Osteoblast (primary cell): ENCODE data around the gene DNAJC18. TPM values are rescaled to one million over a fixed set of nuclear protein-coding genes. Genes with fewer than 3 reads are reported as not detected.
A peak's percentile ranks its signal among the peaks of the same experiment; 100 is the strongest.

Experiments
- DNase-seq: peaks from one replicate; pipeline ENCODE4 v3.0.0; 2011; ENCODE audit warnings: low spot score, mixed read lengths; ENCODE audit not compliant: insufficient read length; ENCODE audit errors: missing footprints
- H2AFZ ChIP-seq: 2 replicates; pipeline ENCODE4 v1.6.0; 2011; ENCODE audit warnings: mild to moderate bottlenecking, low read length
- H3K27ac ChIP-seq: 2 replicates; pipeline ENCODE4 v1.5.1; 2011; ENCODE audit warnings: mild to moderate bottlenecking, low read depth, low read length, moderate library complexity
- H3K27me3 ChIP-seq: 2 replicates; pipeline ENCODE4 v1.6.0; 2012; ENCODE audit warnings: mild to moderate bottlenecking, control low read depth, inconsistent platforms, low read length, moderate library complexity; ENCODE audit not compliant: insufficient read depth
- H3K36me3 ChIP-seq: 2 replicates; pipeline ENCODE4 v1.5.1; 2011; ENCODE audit warnings: mild to moderate bottlenecking, low read length, control low read depth, moderate library complexity; ENCODE audit not compliant: insufficient read depth
- H3K4me1 ChIP-seq: 2 replicates; pipeline ENCODE4 v1.5.1; 2011; ENCODE audit warnings: mild to moderate bottlenecking, low read length, control low read depth, moderate library complexity; ENCODE audit not compliant: insufficient read depth
- H3K4me2 ChIP-seq: 2 replicates; pipeline ENCODE4 v1.6.0; 2011; ENCODE audit warnings: mild to moderate bottlenecking, low read length; ENCODE audit not compliant: insufficient read depth
- H3K4me3 ChIP-seq: fragments of 200-600 bp; sonication (generic); 3 replicates; pipeline ENCODE4 v1.5.1; 2012; ENCODE audit warnings: mild to moderate bottlenecking, low read length, inconsistent platforms; ENCODE audit not compliant: insufficient read depth
- H3K79me2 ChIP-seq: 2 replicates; pipeline ENCODE4 v1.6.0; 2012; ENCODE audit warnings: mild to moderate bottlenecking, low read length, control low read depth, inconsistent platforms; ENCODE audit not compliant: insufficient read depth
- H3K9me3 ChIP-seq: 2 replicates; pipeline ENCODE4 v1.5.1; 2011; ENCODE audit warnings: low read depth, low read length, control low read depth
- H4K20me1 ChIP-seq: 2 replicates; pipeline ENCODE4 v1.6.0; 2012; ENCODE audit warnings: mild to moderate bottlenecking, low read length, control low read depth; ENCODE audit not compliant: insufficient read depth
- total RNA-seq: library from RNA; depleted of rRNA; stranded (reverse); fragments of >200 nt; gene quantifications from 2 replicates; pipeline ENCODE4 v1.2.3, GENCODE V29; 2012
- TF ChIP-seq, protein P1 (sequence below): IDR thresholded peaks from 2 replicates; pipeline ENCODE4 v1.5.1; 2011; ENCODE audit warnings: mild to moderate bottlenecking, low read depth, low read length, moderate library complexity; ENCODE audit errors: extremely low read depth

Gene DNAJC18
- total RNA-seq, 1 donor, result 16.3 TPM

DNA sequence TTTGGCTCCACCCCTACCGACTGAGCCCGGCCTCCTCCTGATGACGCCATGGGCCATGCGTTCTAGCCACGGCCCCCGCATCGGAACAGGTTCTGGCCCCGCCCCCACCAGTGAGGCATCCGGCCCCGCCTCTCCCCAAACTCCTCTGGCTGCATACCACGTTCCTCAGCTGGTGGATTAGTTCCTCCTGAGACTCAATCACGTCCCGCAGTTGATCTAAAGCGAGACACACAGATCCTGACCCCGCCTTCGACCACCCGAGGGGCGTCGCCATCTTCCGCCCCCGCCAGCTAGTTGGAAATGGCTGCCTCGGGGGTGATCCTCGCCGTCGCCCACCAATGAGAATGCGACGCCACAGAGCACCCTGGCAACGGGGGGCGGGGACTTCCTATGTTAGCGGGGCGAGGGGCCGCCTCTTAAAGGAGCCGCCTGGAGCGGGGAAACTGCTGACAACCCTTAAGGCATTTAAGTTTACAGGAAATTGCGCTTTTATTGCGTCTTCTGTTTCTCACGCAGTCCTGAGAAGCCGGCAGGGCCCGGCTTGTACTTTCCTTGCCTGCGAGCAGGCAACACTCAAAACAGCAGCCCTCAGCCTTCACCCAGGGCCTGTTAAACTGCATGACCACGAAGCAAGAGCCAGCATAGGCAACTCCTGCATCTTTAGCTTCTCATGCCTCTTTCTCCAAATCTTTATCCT, 35.4 kb downstream of the DNAJC18 start, which contains the start of gene SPATA24:
Gene SPATA24, minus strand, starts transcription at position 303 of the 697 bp plus-strand sequence. Its CDS starts 29 bp downstream, at position 274.
- peak within 1 kb of the TSS; percentile 91 for H3K27ac ChIP-seq
- TF ChIP-seq, protein P1, sequence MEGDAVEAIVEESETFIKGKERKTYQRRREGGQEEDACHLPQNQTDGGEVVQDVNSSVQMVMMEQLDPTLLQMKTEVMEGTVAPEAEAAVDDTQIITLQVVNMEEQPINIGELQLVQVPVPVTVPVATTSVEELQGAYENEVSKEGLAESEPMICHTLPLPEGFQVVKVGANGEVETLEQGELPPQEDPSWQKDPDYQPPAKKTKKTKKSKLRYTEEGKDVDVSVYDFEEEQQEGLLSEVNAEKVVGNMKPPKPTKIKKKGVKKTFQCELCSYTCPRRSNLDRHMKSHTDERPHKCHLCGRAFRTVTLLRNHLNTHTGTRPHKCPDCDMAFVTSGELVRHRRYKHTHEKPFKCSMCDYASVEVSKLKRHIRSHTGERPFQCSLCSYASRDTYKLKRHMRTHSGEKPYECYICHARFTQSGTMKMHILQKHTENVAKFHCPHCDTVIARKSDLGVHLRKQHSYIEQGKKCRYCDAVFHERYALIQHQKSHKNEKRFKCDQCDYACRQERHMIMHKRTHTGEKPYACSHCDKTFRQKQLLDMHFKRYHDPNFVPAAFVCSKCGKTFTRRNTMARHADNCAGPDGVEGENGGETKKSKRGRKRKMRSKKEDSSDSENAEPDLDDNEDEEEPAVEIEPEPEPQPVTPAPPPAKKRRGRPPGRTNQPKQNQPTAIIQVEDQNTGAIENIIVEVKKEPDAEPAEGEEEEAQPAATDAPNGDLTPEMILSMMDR, result no peak
- peaks cover 13% of the 10 kb centered on the region for H3K4me1 ChIP-seq

DNA sequence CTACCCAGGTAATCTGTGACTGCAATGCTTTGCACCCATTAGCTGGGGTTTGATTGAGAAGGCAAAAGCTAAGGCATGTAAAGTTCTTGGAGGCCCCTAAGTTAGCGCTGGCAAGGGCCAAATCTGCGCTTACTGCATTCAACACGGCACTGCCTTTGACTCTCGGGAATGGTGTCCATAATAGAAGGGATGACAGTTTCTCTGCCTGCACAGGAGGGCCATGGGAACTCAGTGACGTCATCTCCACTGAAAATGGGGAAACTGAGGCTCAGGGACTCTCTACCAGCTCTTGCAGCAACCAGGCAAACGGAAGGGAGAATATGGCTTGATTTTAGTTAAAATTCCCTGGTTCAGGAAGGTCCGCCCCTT, 35.9 kb downstream of the DNAJC18 start:
- no peak for DNase-seq
- TF ChIP-seq, protein P1, result no peak
- no peaks in the 10 kb centered on the region for H3K36me3 ChIP-seq

More for the DNA sequence above, 35.4 kb downstream of the DNAJC18 start, which contains the start of gene SPATA24:
- H4K20me1 ChIP-seq, result no peaks in the 10 kb centered on the region
- peak within 1 kb of the TSS; percentile 98 for H3K4me2 ChIP-seq
- no peaks in the 10 kb centered on the region for H3K9me3 ChIP-seq
- H3K79me2 ChIP-seq, result no peaks in the 10 kb centered on the region
- H3K4me3 ChIP-seq, result peak within 1 kb of the TSS; percentile 77
- H3K27me3 ChIP-seq, result no peaks in the 10 kb centered on the region
- peak within 1 kb of the TSS; percentile 97 for H2AFZ ChIP-seq
- no peaks in the 10 kb centered on the region for H3K36me3 ChIP-seq
- DNase-seq, result peak; percentile 99

DNA sequence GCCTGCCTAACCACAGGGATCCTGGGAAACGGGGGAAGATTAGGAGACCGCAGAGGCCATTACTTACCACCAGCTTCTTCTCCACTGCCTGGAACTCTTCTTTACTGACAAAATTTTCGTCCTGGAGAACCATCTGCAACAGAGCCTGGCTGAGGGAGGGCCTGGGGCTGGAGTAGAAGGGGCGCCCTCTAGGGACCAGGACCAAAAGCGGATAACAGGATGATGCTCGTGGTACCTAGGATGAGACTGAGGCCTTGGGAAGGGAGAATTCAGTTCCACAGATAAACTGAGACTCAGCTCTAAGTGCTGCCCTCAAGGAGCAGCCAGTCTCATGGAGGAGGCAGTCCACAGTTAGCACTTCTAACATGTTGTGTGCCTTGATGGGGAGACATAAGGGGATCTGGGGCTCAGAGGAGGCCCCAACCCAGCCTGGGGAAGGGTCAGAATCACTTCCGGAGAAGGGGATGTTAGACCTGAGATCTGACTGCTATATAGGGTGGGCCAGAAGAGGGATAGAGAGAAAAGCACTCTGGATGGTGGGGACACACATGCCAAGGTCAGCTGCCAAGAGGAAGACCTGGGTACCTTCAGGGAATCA, 36.7 kb downstream of the DNAJC18 start:
- H3K4me3 ChIP-seq, result no peak overlapping the region

More for the DNA sequence above, 35.9 kb downstream of the DNAJC18 start:
- H3K9me3 ChIP-seq, result no peaks in the 10 kb centered on the region
- H3K4me1 ChIP-seq, result peaks cover 13% of the 10 kb centered on the region
- H3K4me3 ChIP-seq, result peak overlapping the region; percentile 77
- H3K79me2 ChIP-seq, result no peaks in the 10 kb centered on the region
- H3K4me2 ChIP-seq, result peak overlapping the region; percentile 98
- no peaks in the 10 kb centered on the region for H3K27me3 ChIP-seq
- H4K20me1 ChIP-seq, result no peaks in the 10 kb centered on the region
- H3K27ac ChIP-seq, result peak overlapping the region; percentile 91
- H2AFZ ChIP-seq, result peak overlapping the region; percentile 97

More for the DNA sequence above, 36.7 kb downstream of the DNAJC18 start:
- TF ChIP-seq, protein P1, result peak; percentile 40
- Histone ChIP-seq H3K36me3 (no peaks in the 10 kb centered on the region), H3K9me3 (no peaks in the 10 kb centered on the region), H3K4me1 (peaks cover 13% of the 10 kb centered on the region), H2AFZ (no peak overlapping the region), H3K27me3 (no peaks in the 10 kb centered on the region), H3K27ac (no peak overlapping the region), H4K20me1 (no peaks in the 10 kb centered on the region), H3K79me2 (no peaks in the 10 kb centered on the region), H3K4me2 (no peak overlapping the region)
- no peak for DNase-seq
